ENCODE data around the gene SCN2A. TPM values are rescaled to one million over a fixed set of nuclear protein-coding genes. Genes with fewer than 3 reads are reported as not detected.

The SCN2A gene
- total and polyA plus RNA-seq, 2 donors (not counting 3 experiments of a cell fraction or from before 2014, with no cell fraction given) = not detected

DNA sequence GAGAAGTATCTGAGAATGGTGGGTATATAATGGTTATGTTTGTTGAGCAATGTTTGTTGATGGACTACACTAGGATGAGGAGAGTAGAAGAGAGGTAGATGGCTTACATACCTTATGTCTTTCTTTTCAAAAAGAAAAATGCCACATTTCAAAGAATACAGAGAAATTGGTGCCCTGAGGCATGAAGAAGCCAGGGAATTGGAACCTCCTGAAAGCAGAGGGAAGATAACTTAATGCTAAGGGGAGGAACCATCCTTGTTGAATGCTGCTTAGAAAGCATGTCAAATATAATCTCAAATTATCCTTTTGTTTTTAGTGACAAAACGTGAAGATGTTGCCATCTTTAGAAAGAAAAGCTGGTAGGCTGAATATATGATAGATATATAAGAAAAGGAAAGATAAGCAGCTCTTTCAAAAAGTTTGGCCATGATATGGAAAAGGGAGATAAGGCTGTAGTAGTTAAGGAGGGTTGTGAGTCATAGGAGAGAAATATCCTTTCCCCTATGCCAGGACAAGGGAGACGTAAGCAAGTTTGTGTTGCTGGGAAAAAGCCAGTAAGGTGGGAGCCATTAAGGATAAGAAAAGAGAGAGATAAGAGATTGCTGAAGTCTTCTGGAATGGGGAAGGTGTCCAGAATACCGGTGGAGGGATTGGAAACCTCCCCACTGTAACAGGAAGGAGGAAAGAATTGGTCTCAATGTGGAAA, 66.3 kb downstream of the SCN2A start:
- Histone ChIP-seq H2AFZ (ENCODE audit: low read depth, low read length) (peak overlapping the region; percentile 23), H3K9me3 (replicated peaks; ENCODE audit: control insufficient read depth, insufficient read depth, low read length) (no peaks in the 10 kb centered on the region), H3K4me2 (ENCODE audit: insufficient read depth, low read length) (no peak overlapping the region), H3K27ac (ENCODE audit: insufficient read depth, low read depth, low read length) (no peak overlapping the region), H3K27me3 (ENCODE audit: control insufficient read depth in 2 of 2, insufficient read depth in 2 of 2, low read length in 2 of 2) (no peaks in the 10 kb centered on the region), H3K36me3 (ENCODE audit: control insufficient read depth in 2 of 2, extremely low read depth in 1 of 2, insufficient read depth in 2 of 2, low read length in 2 of 2) (no peaks in the 10 kb centered on the region), H3K4me3 (replicated peaks in 1 of 3; ENCODE audit: insufficient read depth in 1 of 3, low read depth in 1 of 3, low read length in 3 of 3) (no peak overlapping the region), H4K20me1 (replicated peaks; ENCODE audit: control insufficient read depth, extremely low read depth, insufficient read depth, low read length) (no peaks in the 10 kb centered on the region), H3K4me1 (ENCODE audit: control insufficient read depth, extremely low read depth, insufficient read depth, low read length) (no peaks in the 10 kb centered on the region), H3K9ac (replicated peaks; ENCODE audit: extremely low read depth, insufficient read depth, low read length) (no peak overlapping the region), H3K9me1 (replicated peaks; ENCODE audit: control insufficient read depth, extremely low read depth, insufficient read depth, low read length) (no peaks in the 10 kb centered on the region), H3K79me2 (ENCODE audit: control insufficient read depth, insufficient read depth, low read length) (no peaks in the 10 kb centered on the region)
- CTCF ChIA-PET = interaction anchor here (1.0 to 1.5 kb wide), 3 partner anchors 12 to 102 kb away, joined by 4 to 5 read pairs (median 4); partner anchors contain the start of genes SCN2A and SCN3A
- peak; percentile 25 for DNase-seq (ENCODE audit: low read depth, low spot score)
- intact Hi-C loops (cut with micrococcal nuclease) (no loop called here), dilution Hi-C loops (cut with MboI; ENCODE audit: extremely low pct_ligation_motif_present, low sequenced_read_pairs) (no loop called here)
- TF ChIP-seq GATA2 (IDR thresholded peaks at IDR 0.05; ENCODE audit: insufficient read depth, insufficient read length, low read depth, low read length) (no peak), FOS (IDR thresholded peaks at IDR 0.05; ENCODE audit: borderline replicate concordance, insufficient read depth, low read length) (no peak), POLR2AphosphoS5 (IDR thresholded peaks at IDR 0.05; ENCODE audit: insufficient read depth, low read depth, low read length) (no peak), POLR2A (IDR thresholded peaks at IDR 0.05; ENCODE audit: low read depth, low read length) (no peak), MYC (IDR thresholded peaks at IDR 0.05; ENCODE audit: low read depth, low read length) (no peak), EZH2 (IDR thresholded peaks at IDR 0.05; ENCODE audit: borderline replicate concordance, low read depth, low read length, severe bottlenecking) (no peak), JUN (IDR thresholded peaks at IDR 0.05; ENCODE audit: borderline replicate concordance, insufficient read depth, insufficient read length, low read depth) (no peak)
- TF ChIP-seq, protein P1, sequence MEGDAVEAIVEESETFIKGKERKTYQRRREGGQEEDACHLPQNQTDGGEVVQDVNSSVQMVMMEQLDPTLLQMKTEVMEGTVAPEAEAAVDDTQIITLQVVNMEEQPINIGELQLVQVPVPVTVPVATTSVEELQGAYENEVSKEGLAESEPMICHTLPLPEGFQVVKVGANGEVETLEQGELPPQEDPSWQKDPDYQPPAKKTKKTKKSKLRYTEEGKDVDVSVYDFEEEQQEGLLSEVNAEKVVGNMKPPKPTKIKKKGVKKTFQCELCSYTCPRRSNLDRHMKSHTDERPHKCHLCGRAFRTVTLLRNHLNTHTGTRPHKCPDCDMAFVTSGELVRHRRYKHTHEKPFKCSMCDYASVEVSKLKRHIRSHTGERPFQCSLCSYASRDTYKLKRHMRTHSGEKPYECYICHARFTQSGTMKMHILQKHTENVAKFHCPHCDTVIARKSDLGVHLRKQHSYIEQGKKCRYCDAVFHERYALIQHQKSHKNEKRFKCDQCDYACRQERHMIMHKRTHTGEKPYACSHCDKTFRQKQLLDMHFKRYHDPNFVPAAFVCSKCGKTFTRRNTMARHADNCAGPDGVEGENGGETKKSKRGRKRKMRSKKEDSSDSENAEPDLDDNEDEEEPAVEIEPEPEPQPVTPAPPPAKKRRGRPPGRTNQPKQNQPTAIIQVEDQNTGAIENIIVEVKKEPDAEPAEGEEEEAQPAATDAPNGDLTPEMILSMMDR (IDR thresholded peaks at IDR 0.05; ENCODE audit: extremely low read depth in 1 of 2, insufficient read depth in 1 of 2, low read depth in 1 of 2, low read length in 2 of 2) = no peak
- TF ChIP-seq, protein P2, sequence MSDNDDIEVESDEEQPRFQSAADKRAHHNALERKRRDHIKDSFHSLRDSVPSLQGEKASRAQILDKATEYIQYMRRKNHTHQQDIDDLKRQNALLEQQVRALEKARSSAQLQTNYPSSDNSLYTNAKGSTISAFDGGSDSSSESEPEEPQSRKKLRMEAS (IDR thresholded peaks at IDR 0.05; ENCODE audit: insufficient read depth, insufficient read length) = no peak
- no TSS peak for BruUV-seq (replicated peaks)
- POLR2A ChIA-PET = no interaction called here
- FAIRE-seq = no peak
